Pulmonary artery endothelial cell (primary cell): Measurements from ENCODE around the gene PARD3. TPM values are rescaled to one million over a fixed set of nuclear protein-coding genes. Genes with fewer than 3 reads are reported as not detected.
"Not testable (repeated sequence)": the region's sequence is repeated elsewhere in the genome, so short reads cannot be mapped to it uniquely, and the experiment has no call there.

Experiments
- DNase-seq: peaks from one replicate; pipeline ENCODE4 v3.0.0-alpha.2; 2011; ENCODE audit warnings: low read depth, low spot score
- total RNA-seq: library from RNA; depleted of rRNA; stranded (reverse); fragments of >200 nt; gene quantifications from 2 replicates; pipeline ENCODE4 v1.2.3, GENCODE V29; 2014

Gene PARD3
- total RNA-seq, 1 donor from 2014 or later, result 34.8 TPM

DNA sequence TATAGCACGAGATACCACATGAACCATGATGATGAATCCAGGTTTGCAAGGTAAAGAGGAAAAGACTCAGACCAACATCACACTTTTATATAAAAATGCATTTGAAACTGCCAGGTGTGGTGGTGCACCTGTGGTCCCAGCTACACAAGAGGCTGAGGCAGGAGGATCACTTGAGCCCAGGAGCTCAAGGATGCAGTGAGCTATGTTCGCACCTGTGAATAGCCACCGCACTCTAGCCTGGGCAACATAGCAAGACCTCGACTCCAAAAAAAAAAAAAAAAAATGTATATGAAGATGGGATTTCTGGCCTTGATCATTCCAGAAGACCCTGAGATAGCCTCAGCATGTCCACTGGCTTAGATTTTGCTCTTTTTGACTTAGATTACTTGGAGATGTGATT, 161.6 kb downstream of the PARD3 start:
- no peak for DNase-seq

DNA sequence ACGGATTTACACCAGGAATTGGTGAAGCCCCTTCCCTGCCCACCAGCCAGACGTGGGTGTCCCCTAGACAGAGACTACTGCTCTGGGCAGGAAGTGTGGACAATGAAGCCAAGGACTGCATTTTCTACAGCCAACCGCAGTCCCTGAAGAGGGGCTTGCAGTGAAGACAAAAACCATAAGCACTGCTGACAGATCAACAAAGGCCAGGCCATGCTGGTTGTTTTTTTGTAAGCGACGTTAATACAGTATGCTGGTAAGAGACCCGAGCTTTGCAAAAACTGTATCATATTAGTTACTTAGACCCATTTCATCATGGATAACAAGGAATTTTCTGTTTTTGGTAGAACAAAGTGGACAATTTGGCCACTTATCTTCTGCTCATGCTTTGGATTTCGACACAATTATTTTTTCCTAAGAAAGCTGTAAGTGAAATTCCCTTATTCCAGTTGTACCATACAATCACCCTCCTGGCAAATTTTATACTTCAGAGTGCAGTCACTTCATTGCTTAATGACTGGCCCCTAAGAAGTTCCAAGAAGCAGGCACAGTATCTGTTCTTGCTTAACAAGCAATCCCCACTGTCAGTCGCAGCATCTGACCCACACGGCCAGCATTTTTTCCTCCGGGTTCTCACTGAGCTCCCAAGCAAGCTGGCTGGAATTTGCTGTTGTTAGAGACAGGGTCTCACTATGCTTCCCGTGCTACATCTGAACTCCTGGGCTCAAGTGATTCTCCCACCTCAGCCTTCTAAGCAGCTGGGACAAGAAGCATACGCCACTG, 163.5 kb downstream of the PARD3 start:
- DNase-seq, result no peak

DNA sequence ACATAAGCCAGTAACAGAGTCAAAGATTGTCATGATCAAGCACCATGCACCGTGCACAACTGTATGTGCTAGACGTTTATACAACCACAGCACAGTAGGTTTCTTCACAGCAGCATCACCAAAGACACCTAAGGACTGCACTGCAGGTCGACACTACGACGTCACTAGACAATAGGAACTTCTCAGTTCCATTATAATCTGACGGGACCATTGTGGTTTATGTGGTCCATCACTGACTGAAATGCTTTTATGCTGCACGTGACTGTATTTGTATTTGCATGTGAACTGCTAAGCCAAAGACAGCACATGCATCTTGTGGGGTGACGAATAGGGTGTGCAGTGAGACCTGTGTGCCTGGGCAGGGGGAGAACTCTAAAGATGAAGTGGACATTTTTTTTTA, 164.9 kb downstream of the PARD3 start:
- DNase-seq, result no peak

DNA sequence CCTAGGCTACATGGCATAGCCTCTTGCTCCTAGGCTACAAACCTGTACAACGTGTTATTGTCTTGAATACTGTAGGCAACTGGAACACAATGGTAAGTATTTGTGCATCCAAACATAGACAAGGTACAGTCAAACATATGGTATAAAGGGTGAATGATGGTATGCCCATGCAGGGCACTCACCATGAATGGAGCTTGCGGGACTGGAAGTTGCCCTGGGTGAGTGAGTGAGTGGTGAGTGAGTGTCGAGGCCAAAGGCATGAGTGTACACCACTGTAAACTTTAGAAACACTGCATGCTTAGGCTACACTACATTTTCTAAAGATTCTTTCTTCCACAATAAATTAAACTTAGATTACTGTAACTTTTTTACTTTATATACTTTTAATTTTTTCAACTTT, 165.7 kb downstream of the PARD3 start:
- no peak for DNase-seq

DNA sequence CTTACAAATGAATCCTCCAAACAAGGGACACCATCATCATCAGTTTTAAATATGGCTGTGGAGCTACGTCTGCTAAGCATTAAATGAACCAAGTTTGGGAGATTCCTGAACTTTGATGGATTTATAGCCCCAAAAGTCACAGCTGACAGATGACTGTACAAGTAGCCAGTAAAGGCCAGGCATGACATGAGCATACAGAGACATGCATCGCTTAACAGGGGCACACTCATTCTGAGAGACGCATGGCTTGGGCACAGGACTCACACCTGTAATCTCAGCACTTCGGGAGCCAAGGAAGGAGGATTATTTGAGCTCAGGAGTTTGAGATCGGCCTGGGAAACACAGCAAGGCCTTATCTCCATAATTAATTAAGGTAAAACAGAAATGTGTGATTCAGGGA, 166.2 kb downstream of the PARD3 start:
- DNase-seq, result no peak

DNA sequence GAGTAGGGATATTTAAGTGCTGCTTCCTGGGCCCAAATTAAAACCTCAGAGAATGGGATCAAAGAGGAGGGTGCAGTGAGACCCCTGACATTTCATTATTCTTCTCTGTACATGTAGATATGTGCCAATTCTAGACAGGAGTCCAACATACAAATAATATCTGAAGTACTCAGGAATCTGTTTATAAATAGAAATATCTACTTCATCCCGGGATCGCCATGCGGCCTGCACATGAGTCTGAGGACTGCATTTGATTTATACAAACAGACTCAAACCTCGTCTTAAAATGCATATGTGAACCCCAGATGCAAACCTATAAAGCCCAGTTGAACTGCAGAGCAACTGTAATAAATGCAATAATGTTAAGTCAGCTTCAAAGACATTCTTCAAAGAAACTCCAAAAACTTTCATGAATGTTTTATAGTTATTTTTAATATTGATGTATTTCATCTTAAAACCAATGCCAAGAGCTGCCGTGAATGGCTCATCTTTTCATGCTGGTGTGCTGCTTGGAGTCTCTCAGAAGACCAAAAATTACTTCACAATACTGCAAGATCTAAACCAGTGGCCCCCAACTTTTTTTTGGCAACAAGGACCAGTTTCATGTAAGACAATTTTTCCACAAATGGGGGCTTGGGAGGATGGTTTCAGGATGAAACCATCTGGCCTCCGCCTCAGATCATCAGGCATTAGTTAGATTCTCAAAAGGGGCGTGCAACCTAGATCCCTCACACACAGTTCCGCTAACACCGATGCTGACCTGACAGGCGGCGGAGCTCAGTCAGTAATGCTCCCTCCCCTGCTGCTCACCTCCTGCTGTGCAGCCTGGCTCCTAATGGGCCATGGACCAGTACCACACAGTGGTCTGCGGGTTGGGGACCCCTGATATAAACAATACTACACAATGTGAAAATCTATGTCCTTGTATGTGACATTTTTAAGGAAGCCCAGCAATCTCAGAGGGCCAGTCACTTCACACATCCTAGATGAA, 166.9 kb downstream of the PARD3 start:
- DNase-seq, result no peak

DNA sequence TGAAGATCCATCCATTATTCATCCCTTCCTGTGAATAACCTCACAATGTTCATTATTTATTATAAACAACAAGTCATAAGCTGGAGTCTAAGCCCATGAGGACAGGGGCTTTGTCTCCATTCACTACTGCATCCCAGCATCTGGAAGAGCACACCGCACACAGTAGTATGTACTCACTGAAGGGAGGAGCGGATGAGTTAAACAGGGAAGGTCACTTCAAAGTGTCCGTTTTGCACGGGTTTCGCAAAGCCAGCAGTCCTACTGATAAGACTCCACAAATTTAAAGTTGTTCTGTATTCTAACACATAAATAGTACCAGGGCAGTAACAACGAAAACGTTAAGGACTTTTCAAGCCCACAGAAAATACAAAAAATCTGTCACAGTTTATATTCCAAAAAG, 167.9 kb downstream of the PARD3 start:
- no peak for DNase-seq

DNA sequence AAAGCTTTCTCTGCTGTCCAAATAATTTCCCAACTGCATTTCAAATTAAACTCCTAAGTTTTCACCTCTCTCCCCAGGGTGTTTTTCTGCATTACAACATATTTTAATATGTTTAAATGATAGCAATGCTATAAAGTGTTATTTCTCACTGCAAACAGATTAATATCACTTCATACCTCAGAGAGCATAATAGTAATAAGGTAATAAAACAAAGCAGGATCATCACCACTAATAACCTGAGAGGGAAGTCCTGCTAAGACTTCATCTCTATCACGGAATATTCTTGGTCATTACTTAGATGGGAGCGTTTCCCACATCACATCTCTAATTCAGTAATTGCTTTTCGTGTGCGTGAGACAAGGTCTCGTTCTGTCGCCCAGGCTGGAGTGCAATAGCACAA, 168.8 kb downstream of the PARD3 start:
- DNase-seq, result no peak

DNA sequence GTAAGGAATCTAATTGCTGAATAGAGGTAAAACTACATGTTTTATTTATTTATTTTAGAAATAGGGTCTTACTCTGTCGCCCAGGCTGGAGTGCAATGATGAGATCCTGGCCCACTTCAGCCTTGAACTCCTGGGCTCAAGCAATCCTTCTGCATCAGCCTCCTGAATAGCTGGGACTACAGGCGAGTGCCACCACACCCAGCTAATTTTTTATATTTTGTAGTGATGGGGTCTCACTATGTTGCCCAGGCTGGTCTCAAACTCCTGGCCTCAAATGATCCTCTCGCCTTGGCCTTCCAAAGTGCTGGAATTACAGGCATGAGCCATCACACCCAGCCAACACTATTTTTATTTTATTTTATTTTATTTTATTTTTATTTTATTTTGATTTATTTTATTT, 170.3 kb downstream of the PARD3 start:
- DNase-seq, result not testable (repeated sequence)

DNA sequence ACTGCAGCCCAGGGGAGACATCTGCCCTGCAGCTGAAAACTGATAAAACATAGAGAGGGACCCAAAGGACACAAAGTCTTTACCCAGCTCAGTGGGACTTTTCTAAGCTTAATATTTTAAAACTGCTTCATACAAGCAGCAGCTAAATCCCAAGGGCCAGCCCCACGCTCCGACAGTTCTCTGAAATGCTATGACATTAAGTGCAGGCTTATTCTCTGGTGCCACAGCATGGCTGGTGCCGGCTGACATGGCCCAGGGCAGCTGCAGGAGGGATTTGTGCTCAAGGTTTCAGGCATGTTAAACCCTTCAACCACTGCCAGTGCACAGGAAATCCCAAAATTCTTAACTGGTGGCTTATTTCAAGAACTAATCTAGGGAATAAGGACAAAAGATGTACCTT, 170.9 kb downstream of the PARD3 start:
- DNase-seq, result no peak

DNA sequence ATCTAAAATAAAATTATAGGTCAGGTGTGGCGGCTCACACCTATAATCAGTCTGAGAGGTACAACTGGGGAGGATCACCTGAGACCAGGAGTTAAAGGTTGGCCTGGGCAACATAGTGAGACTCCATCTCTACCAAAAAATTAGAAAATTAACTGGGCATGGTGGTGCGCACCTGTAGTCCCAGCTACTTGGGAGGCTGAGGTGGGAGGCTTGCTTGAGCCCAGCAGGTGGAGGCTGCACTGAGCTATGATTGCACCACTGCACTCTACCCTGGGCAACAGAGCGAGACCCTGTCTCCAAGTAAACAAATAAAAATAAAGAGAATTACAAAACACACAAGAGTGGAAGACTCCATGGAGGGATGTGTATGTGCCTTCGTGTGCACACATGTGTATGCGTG, 171.5 kb downstream of the PARD3 start:
- no peak for DNase-seq

DNA sequence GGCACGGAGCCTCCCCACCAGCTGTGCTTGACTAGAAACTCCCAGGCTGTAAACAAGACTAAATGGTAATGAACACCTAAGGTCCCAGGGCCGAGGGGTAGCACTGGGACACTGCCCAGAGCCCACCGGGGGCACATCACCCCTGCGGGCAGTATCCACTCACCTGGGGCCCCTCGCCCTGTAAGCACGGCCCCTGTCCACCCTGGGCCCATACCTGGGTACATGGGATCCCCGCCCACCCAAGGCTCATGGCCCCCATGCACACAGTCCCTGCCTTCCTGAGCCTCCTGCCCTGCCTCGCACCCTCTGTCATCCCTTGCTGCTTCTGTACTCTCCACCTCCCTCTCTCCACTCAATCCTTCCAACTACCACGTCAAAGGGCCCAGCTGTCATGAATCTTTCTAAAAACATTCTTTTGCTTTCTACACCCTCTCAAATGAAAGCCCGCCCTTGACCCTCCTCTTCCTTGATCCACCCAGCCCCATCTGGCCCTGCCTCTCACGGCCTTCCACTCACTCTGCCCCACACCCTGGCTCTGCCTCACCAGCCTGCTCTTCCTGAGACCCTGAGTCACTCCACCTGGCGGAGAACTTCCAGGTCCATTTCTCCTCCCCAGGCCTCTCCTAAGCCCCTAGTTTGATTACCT, 173.1 kb downstream of the PARD3 start:
- no peak for DNase-seq

DNA sequence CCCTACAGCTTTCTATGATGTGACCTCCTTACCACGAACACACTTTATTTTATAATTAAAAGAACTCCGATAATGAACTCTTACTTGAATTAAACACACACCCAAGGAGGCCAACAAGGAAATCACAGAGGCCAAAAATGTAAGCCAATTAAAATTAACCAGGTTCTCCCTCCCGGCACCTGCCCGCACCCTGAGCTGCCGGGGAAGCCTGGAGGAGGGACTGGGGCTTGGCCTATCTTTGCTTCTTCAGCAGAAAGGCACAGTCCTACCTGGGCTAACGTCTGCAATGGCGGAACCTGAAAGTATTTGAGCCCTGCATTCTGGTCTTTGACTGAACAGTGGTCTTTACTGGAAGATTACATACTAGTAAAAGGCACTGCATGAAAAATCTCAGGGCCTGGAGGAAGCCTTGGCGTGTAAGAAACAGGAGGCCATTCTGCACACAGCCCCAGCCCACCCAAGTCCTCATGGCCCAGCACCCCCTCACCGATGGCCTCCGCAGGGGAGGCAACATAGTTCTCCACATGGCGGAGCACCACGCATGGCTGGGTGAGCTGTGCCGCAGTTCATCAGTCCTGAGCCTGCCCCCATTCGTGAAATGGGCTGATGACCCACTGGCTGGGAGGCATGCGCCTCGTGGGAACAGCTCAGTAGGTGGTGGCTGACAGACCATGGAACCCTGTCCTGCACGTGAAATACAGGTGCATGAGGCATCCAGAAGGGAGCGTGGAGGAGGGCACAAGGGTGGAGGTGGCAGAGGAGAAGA, 173.8 kb downstream of the PARD3 start:
- no peak for DNase-seq

DNA sequence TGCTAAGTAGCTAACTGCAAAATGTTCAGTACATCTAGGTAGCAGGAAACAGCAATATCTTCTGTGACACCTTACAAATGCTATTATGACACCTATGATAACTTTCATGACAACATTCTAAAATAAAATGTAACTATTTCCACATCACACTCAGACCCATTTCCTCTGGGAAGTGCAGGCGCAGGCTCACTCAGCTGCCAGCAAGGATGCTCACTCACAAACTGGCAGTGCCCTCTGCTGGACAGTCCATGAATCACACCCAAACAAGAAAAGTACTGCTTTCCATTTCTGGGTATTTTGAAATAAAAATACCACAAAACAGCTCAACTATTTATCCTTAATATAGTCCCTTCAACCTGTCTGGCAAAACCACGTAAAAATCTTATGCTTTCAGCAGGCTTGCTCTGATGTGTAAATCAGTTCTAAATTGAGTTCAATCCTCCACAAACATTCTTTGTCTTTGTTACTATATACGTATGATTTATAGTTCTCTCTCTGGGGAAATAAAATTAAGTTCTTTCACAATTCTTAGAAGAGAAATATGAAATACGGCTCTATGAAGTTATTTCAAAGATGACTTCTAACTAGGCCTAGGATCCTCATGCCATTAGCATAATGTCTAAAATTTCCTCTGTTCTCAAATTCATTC, 176.6 kb downstream of the PARD3 start:
- peak; percentile 63 for DNase-seq

DNA sequence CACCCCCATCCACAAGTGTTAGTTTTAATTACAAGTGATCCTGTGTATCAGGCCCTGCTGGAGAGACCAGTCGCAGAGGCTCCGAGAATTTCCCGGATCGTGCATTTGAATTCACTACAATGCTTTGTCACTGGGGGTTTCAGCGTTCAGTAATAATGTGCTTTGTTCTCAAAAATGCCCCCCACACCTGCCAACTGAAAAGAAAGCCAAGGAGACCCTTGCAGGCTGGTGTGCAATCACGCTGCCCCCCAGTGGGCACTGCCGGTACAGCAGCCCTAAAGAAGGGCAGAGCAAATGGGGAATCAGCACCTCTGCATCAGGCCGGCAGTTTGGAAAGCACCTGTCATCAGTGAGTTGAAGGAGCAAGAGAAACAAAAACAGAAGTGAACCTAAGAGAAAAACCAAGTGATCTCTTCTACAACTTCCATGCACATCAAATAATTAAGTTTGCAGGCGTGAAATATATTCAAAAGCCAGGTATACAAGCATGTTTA, 177.6 kb downstream of the PARD3 start:
- DNase-seq, result no peak

DNA sequence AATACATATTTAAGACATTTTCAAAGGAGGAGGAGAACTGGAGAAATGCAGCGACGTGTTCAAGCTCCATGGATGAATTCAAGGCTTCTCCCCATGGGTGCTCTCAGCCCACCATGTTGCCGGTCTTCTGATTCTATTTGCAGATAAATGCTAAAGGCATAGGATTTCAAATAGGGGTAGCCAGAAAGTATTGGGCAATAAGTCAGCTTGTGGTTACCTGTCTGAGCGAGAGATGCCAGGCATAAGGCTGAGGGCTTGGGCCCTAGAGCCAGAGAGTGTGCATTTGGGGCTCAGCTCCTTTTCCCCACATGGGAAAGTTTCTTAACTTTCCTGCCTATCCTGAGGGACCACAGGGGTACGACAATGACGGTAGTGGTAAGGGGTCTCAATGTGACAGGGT, 180.0 kb downstream of the PARD3 start:
- DNase-seq, result no peak

DNA sequence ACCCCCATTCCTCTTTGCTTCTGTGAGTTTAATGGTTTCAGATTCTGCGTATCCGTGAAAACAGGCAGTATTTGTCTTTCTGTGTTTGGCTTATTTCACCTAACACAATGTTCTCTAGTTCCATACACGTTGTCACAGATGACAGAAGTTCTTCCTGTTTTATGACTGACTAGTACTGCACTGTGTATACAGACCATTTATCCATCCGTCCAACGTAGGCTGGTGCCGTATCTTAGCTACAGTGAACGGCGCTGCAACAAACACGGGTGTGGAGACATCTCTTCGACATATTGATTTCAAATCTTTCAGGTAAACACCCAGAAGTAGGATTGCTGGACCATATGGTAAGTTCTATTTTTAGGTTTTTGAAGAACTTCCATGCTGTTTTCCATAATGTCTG, 181.7 kb downstream of the PARD3 start:
- no peak for DNase-seq

DNA sequence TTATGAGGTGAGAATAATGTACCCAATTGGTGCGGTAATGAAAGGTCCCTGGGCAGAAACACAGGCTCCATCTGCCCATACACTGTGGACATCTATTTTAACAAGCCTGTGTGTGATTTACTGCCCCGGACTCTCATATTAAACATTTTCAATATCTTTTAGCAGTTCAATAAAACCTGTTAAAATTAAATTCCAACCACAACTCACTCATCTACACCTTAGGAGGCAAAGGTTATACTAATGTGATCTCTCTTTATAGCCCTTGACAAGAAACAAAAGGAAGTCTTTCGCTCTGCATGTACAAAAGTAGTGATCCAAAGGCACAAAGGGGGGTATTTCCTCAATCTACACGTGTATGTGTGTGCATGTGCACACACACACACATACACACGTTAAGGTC, 186.0 kb downstream of the PARD3 start:
- no peak for DNase-seq

DNA sequence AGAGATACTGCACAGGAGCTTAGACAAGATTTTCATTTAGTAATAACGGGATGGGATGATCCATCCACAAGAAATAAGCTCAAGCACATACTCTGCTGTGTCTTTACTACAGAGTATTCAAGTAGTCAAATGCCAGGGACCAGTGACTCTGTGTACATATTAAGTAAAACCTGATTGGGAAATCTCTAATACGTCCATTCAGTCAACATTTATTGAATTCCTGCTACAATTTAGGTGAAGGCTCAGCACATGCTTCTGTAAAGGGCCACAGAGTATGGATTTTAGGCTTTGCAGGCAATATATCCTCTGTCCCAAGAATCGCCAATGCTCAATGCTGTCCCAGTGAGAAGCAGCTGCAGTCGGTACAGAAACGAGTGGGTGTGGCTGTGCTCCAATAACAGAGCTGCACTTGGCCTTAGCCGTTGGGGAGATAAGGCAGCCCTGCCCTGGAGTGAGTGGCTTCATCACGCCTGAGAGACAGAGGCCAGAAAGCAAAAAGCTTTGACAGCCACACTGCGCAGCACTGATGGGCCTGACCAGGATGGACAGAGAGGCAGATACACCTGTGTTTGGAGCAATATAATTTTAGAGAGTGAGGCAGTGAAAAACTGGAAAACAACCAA, 186.8 kb downstream of the PARD3 start:
- DNase-seq, result no peak

DNA sequence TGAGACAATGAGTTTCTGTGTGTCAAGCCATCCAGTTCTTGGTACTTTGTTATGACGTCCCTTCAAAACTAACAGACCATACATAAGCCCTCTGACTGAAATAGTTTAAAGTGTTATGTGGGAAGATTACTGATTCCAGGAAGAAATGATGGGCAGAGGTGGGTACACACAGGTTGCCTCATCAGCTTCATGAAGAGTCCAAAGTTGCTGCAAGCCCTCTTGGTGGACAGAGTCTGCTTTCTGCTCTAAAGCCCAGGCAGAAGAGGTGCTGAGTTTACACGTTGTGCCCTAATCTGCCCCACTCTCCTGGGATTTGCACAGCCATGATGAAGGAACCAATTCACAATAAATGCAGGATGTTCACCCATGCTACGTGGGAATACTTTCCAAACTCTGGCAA, 187.4 kb downstream of the PARD3 start:
- no peak for DNase-seq
